Right lobe of liver (tissue), 4 donors: Measurements from ENCODE around the gene KRTAP10-12.

Source experiments
- POLR2A ChIP-seq: fragments of 450-650 bp; IDR thresholded peaks from one replicate; pipeline ENCODE4 v1.6.1; 2017; ENCODE audit warnings: antibody characterized with exemption, mild to moderate bottlenecking
- TF ChIP-seq, protein P1 (sequence below), 4 donors: fragments of 200-600 bp in 3 of 4; fragments of 450-650 bp in 1 of 4; IDR thresholded peaks; one replicate each; pipeline versions ENCODE4 v1.5.1 to v1.8.0; 2016 to 2022; ENCODE audit warnings: antibody characterized with exemption in 4 of 4, mild to moderate bottlenecking in 2 of 4
- donor health status: DM: no; HTN: no; CAD: no.
- donor health status: DM: no; HTN: no; CAD: no.
- donor health status: DM: no; HTN: yes; CAD: no.

DNA sequence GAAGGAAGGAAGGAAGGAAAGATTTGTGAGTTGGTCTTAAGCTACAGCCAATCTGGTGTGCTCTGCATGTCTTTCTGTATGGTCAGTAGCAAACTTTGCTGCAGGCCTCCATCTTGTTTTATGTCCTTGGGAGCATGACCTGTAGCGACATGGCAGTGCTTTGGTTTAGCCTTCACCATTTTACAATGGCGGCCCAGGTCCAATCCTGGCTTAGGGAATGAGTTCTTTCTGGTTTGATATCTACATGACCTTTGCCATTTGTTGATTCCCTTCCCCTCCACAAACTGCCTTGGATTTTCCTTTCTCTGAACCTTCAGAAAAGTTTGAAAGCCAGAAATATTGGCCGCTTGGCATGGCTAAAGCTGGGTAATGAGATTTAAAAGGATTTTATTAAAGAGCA, 44.9 kb downstream of the KRTAP10-12 start:
- TF ChIP-seq, protein P1, sequence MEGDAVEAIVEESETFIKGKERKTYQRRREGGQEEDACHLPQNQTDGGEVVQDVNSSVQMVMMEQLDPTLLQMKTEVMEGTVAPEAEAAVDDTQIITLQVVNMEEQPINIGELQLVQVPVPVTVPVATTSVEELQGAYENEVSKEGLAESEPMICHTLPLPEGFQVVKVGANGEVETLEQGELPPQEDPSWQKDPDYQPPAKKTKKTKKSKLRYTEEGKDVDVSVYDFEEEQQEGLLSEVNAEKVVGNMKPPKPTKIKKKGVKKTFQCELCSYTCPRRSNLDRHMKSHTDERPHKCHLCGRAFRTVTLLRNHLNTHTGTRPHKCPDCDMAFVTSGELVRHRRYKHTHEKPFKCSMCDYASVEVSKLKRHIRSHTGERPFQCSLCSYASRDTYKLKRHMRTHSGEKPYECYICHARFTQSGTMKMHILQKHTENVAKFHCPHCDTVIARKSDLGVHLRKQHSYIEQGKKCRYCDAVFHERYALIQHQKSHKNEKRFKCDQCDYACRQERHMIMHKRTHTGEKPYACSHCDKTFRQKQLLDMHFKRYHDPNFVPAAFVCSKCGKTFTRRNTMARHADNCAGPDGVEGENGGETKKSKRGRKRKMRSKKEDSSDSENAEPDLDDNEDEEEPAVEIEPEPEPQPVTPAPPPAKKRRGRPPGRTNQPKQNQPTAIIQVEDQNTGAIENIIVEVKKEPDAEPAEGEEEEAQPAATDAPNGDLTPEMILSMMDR (IDR thresholded peaks at IDR 0.05): no peak
- no peak for TF ChIP-seq POLR2A
